Measurements from ENCODE around the gene INHBE. TPM values are rescaled to one million over a fixed set of nuclear protein-coding genes. Genes with fewer than 3 reads are reported as not detected.

INHBE gene
- total RNA-seq, 1 experiment from 2014 or later, result 5.0 TPM

DNA sequence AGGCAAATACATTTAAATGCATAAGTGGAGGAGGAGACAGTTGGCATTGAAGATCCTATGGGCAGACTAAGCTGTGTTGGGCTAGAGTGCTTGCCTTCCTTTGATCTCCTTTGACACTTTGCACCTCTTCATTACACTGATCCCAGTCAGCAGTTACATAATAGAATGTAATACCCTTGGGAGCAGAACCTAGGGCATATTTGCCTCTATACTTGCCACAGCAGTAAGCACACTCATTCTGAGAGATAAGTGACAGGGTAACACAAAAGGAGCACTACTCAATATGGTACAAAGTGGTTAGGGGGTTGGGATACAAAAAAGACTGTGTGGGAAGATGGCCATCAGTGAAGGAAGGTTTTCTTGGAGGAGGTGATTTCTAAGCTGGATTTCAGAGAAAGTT, 41.7 kb downstream of the INHBE start (continued):
- TF ChIP-seq SMAD4 (CRISPR knock-in tag; IDR thresholded peaks at IDR 0.05) (no peak), SP1 (CRISPR knock-in tag; conservative IDR thresholded peaks at IDR 0.05) (no peak), FOXK1 (CRISPR knock-in tag; IDR thresholded peaks at IDR 0.05) (no peak), ATF1 (CRISPR knock-in tag; IDR thresholded peaks at IDR 0.05) (no peak), SMAD3 (CRISPR knock-in tag; IDR thresholded peaks at IDR 0.05; ENCODE audit: borderline replicate concordance) (no peak), ZNF396 (CRISPR knock-in tag; IDR thresholded peaks at IDR 0.05; ENCODE audit: borderline replicate concordance) (no peak), NR3C1 (CRISPR knock-in tag; conservative IDR thresholded peaks at IDR 0.05; ENCODE audit: low read depth) (no peak), CREB1 (CRISPR knock-in tag; IDR thresholded peaks at IDR 0.05) (no peak), JAZF1 (CRISPR knock-in tag; IDR thresholded peaks at IDR 0.05) (no peak), SOX15 (CRISPR knock-in tag; IDR thresholded peaks at IDR 0.05) (no peak), RORB (CRISPR knock-in tag; IDR thresholded peaks at IDR 0.05) (no peak), GTF2I (CRISPR knock-in tag; conservative IDR thresholded peaks at IDR 0.05) (no peak)
- TF ChIP-seq, protein P1, sequence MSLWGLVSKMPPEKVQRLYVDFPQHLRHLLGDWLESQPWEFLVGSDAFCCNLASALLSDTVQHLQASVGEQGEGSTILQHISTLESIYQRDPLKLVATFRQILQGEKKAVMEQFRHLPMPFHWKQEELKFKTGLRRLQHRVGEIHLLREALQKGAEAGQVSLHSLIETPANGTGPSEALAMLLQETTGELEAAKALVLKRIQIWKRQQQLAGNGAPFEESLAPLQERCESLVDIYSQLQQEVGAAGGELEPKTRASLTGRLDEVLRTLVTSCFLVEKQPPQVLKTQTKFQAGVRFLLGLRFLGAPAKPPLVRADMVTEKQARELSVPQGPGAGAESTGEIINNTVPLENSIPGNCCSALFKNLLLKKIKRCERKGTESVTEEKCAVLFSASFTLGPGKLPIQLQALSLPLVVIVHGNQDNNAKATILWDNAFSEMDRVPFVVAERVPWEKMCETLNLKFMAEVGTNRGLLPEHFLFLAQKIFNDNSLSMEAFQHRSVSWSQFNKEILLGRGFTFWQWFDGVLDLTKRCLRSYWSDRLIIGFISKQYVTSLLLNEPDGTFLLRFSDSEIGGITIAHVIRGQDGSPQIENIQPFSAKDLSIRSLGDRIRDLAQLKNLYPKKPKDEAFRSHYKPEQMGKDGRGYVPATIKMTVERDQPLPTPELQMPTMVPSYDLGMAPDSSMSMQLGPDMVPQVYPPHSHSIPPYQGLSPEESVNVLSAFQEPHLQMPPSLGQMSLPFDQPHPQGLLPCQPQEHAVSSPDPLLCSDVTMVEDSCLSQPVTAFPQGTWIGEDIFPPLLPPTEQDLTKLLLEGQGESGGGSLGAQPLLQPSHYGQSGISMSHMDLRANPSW (CRISPR knock-in tag; conservative IDR thresholded peaks at IDR 0.05; ENCODE audit: low read depth), result no peak

DNA sequence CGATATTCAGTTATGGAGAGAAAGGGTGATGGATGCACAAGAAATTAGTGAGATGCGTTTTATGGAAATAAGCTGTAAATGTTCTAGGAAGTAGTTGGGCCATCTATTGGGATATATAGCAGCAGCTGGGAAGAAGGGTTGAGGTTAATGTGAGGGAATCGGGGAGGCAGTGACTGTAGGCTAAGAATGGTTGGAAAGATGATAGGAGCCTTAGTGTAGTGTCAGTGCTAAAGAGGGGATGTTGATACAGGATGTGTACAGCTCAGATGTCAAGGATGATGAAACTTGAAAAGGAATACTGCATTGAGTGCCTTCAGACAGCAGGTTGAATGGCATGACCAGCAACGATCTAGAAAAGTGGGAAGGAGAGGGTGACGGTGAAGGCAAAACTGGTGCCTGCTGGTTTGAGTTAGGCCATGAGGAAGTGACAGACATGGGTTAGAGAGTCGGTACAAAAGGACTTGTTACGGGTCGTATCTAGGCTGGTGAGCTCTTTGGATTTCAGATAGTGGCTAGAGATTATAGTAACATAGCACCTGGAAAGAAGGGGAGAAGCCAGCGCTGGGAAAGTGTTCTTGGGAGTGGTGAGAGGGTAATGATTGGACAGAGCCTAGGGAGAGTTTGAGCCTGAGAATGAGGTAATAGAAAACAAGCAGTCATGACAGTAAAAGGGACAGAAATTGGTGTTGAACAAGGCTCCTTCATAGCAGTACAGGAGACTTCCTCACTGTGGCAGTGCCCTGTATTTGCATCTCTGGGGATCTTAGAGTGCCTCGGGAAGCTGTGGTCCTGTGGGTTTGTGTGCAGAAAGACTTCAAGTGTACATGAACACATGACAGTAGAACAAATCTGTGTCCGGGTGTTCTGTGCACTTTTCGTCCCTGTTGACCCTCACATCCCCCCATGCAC, 42.4 kb downstream of the INHBE start:
- Mint-ChIP-seq H3K4me1 (no peaks in the 10 kb centered on the region), H3K36me3 (peaks cover 85% of the 10 kb centered on the region), H3K27ac (peak overlapping the region; percentile 44), H3K9me3 (peaks cover 11% of the 10 kb centered on the region), H3K4me3 (no peak overlapping the region), H3K27me3 (ENCODE audit: low read depth) (no peaks in the 10 kb centered on the region)
- DNase-seq (ENCODE audit: low spot score) (no peak), ATAC-seq (peak; percentile 31)
- ChIA-PET POLR2A (no interaction called here), CTCF (interaction anchor here (0.7 to 1.0 kb wide), 2 partner anchors 15 to 39 kb away, joined by 4 to 5 read pairs; no protein-coding TSS in a partner anchor)
- TF ChIP-seq, protein P2, sequence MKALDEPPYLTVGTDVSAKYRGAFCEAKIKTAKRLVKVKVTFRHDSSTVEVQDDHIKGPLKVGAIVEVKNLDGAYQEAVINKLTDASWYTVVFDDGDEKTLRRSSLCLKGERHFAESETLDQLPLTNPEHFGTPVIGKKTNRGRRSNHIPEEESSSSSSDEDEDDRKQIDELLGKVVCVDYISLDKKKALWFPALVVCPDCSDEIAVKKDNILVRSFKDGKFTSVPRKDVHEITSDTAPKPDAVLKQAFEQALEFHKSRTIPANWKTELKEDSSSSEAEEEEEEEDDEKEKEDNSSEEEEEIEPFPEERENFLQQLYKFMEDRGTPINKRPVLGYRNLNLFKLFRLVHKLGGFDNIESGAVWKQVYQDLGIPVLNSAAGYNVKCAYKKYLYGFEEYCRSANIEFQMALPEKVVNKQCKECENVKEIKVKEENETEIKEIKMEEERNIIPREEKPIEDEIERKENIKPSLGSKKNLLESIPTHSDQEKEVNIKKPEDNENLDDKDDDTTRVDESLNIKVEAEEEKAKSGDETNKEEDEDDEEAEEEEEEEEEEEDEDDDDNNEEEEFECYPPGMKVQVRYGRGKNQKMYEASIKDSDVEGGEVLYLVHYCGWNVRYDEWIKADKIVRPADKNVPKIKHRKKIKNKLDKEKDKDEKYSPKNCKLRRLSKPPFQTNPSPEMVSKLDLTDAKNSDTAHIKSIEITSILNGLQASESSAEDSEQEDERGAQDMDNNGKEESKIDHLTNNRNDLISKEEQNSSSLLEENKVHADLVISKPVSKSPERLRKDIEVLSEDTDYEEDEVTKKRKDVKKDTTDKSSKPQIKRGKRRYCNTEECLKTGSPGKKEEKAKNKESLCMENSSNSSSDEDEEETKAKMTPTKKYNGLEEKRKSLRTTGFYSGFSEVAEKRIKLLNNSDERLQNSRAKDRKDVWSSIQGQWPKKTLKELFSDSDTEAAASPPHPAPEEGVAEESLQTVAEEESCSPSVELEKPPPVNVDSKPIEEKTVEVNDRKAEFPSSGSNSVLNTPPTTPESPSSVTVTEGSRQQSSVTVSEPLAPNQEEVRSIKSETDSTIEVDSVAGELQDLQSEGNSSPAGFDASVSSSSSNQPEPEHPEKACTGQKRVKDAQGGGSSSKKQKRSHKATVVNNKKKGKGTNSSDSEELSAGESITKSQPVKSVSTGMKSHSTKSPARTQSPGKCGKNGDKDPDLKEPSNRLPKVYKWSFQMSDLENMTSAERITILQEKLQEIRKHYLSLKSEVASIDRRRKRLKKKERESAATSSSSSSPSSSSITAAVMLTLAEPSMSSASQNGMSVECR (CRISPR knock-in tag; IDR thresholded peaks at IDR 0.05; ENCODE audit: borderline replicate concordance), result 0 out of 2 replicates have a peak, but pooled peaks have one; percentile 19
- TF ChIP-seq NFATC4 (CRISPR knock-in tag; IDR thresholded peaks at IDR 0.05) (0 out of 2 replicates have a peak, but pooled peaks have one; percentile 13), NR3C1 (CRISPR knock-in tag; conservative IDR thresholded peaks at IDR 0.05; ENCODE audit: low read depth) (no peak)

DNA sequence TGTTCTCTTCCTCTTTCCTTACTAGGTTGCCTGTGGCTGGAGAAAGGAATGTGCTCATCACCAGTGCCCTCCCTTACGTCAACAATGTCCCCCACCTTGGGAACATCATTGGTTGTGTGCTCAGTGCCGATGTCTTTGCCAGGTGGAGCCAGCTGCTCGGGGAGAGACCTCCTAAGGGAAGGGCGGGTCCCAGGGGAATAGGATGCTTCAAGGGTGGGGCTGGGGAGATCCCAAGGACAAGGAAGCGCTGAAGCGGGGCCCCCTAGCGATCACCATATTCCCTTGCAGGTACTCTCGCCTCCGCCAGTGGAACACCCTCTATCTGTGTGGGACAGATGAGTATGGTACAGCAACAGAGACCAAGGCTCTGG, 43.0 kb downstream of the INHBE start:
- H3K27me3 Mint-ChIP-seq (ENCODE audit: low read depth), result no peaks in the 10 kb centered on the region
- no peaks in the 10 kb centered on the region for H3K4me1 Mint-ChIP-seq
- ATAC-seq (peak; percentile 90), DNase-seq (ENCODE audit: low spot score) (peak; percentile 55)
- H3K9me3 Mint-ChIP-seq, result peaks cover 5% of the 10 kb centered on the region; the same call in 1 of the 2 replicates
- H3K4me3 Mint-ChIP-seq, result no peak overlapping the region
- H3K36me3 Mint-ChIP-seq, result peaks cover 84% of the 10 kb centered on the region
- no peak overlapping the region for H3K27ac Mint-ChIP-seq
- CTCF ChIA-PET, result interaction anchor here (0.7 to 1.0 kb wide), 2 partner anchors 14 to 40 kb away, joined by 4 to 5 read pairs; no protein-coding TSS in a partner anchor
- POLR2A ChIA-PET, result no interaction called here
- TF ChIP-seq, protein P3, sequence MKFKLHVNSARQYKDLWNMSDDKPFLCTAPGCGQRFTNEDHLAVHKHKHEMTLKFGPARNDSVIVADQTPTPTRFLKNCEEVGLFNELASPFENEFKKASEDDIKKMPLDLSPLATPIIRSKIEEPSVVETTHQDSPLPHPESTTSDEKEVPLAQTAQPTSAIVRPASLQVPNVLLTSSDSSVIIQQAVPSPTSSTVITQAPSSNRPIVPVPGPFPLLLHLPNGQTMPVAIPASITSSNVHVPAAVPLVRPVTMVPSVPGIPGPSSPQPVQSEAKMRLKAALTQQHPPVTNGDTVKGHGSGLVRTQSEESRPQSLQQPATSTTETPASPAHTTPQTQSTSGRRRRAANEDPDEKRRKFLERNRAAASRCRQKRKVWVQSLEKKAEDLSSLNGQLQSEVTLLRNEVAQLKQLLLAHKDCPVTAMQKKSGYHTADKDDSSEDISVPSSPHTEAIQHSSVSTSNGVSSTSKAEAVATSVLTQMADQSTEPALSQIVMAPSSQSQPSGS (CRISPR knock-in tag; IDR thresholded peaks at IDR 0.05; ENCODE audit: borderline replicate concordance, low read depth), result no peak
- TF ChIP-seq ZNF416 (CRISPR knock-in tag; IDR thresholded peaks at IDR 0.05), result no peak
- TF ChIP-seq, protein P4, sequence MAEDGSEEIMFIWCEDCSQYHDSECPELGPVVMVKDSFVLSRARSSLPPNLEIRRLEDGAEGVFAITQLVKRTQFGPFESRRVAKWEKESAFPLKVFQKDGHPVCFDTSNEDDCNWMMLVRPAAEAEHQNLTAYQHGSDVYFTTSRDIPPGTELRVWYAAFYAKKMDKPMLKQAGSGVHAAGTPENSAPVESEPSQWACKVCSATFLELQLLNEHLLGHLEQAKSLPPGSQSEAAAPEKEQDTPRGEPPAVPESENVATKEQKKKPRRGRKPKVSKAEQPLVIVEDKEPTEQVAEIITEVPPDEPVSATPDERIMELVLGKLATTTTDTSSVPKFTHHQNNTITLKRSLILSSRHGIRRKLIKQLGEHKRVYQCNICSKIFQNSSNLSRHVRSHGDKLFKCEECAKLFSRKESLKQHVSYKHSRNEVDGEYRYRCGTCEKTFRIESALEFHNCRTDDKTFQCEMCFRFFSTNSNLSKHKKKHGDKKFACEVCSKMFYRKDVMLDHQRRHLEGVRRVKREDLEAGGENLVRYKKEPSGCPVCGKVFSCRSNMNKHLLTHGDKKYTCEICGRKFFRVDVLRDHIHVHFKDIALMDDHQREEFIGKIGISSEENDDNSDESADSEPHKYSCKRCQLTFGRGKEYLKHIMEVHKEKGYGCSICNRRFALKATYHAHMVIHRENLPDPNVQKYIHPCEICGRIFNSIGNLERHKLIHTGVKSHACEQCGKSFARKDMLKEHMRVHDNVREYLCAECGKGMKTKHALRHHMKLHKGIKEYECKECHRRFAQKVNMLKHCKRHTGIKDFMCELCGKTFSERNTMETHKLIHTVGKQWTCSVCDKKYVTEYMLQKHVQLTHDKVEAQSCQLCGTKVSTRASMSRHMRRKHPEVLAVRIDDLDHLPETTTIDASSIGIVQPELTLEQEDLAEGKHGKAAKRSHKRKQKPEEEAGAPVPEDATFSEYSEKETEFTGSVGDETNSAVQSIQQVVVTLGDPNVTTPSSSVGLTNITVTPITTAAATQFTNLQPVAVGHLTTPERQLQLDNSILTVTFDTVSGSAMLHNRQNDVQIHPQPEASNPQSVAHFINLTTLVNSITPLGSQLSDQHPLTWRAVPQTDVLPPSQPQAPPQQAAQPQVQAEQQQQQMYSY (CRISPR knock-in tag; IDR thresholded peaks at IDR 0.05), result no peak
- TF ChIP-seq, protein P5, sequence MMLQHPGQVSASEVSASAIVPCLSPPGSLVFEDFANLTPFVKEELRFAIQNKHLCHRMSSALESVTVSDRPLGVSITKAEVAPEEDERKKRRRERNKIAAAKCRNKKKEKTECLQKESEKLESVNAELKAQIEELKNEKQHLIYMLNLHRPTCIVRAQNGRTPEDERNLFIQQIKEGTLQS (CRISPR knock-in tag; conservative IDR thresholded peaks at IDR 0.05), result no peak
